Activated CD8-positive, alpha-beta memory T cell treated with anti-CD3 and anti-CD28 coated beads for 48 hours (primary cell): ENCODE results near the gene SHC3.

Experiments
- DNase-seq, 3 experiments: peaks; one replicate each; pipeline ENCODE4 v3.0.0-alpha.2; 2020; ENCODE audit warnings: low read depth in 2 of 3, low spot score in 2 of 3

Gene SHC3

DNA sequence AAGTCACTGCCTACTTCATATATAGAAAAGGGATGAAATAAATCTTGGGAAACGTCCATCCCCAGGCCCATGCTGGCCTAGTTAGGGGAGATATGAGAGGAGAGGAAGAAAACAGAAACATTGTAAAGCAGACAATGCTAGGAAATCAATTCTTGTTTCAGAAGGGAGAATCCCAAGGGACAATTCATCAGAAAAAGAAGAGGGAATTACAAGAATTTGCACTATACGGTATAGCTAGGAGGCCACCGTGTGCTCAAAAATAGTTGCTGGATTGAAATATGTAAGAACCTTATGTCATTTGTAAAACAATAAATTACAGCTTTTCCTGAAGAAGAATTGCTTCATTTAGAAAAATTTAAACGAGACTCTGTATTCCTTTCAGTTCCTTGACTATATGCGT is 8.3 kb upstream of the SHC3 start:
- DNase-seq, result no peak

DNA sequence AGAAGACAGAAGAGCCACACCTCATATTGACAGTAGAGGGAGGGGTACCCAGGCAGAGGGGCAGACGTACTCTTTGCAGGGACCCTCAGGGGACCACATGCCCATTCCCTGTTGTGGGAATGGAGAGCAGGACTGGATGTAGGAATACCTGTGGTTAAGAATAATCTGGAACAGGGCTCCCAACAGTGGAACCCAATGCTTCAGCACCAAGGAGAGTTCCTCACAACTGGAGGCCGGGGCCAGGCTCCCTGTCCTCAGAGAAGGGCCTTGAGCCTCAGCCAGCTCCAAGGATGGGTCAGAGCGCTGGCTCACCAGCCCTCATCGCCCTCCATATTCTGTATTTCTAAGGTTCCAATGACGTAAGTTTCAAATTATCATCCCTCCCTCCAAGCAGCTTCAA is 7.4 kb upstream of the SHC3 start:
- no peak for DNase-seq

DNA sequence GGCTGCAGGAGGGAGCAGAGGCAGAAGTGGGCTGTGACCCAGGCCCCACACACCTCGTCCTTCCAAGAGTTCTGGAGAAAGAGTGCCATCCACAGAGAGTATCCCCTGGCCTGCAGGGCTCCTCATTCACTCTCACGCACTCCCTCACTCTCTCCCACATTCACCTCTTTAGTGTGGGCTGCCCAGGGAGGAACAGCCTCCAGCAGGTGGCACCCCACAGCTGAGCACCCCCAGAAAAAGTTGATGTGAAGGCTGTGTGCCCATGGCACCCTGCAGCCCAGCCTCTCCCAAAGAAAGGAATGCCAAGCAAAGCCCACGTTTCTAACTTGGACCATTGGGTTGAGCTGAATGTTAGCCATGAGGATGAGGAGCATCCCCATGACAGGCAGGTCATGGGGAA is 4.5 kb upstream of the SHC3 start:
- DNase-seq, result no peak

- DNase-seq, result no peak
Observed at GRCh38 chr9:89182369-89182768, 3.8 kb upstream of the SHC3 start.

- peak in 2 of 3 experiments; percentile 19 to 23 for DNase-seq
Observed at GRCh38 chr9:89179895-89180734, 1.5 kb upstream of the SHC3 start.

DNA sequence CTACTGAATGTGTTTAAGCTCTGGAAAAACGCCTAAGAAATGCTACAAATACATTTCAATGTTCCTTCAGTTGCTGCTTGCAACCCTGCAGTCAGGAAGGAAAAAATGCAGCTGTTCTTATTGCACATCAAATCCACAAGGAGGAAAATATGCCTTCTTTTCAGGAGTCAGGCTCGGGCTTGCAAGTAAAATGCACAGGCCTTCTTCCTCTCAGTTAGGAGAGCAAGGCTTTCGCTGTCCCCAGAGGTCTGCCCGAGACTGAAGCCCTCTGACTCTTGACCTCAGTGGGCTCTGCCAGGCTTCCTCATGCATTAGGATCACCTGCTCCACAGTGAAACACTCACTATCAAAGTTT is 899 bp upstream of the SHC3 start:
- DNase-seq, result no peak

- no peak for DNase-seq
Observed at GRCh38 chr9:89178830-89179539, 367 bp upstream of the SHC3 start.

DNA sequence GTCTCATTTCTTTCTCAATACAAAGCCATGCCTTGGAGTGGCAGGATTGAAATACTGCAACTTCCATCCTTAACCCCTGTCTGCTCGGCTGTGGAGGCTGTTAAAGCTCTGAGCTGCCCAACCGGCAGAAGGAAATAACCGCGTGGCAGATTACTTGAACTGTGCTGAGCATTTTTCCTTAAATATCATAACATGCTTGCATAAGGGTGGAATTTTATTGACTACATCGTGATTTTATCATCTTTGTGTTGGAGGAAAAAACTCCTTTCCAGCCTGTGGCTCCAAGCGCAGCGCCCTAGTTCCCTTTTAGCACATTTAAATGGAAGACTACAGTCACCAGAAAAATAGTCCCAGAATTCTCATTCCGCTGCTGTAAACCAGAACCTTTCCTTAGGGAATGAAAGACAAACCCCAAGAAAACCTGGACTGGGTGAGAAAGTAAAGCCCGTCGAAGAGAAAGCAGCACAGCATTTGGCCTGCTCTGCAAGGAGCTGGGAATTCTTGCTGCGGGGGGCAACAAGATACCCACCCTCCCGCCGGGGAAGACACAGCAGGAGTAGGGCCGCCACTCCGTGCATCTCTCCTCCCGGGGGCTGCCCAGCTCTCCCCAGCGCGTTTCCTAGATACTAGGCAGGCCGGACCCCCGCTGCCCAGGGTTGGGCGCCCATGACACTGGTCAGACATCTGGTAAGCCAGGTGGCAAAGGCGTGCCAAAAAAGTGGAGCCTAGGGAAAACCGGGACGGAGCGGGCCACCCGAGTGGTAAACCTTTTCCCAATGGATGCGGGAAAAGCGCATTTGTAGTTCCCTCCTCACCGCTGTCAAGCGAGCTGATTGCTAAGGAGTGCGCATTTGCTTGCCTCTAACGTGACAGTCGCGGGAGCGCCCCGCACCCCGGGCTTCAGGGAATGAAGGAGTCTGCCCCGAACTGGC is 1.3 kb downstream of the SHC3 start:
- no peak for DNase-seq

GRCh38 chr9:89175828-89176261 is 2.8 kb downstream of the SHC3 start:
- no peak for DNase-seq

- DNase-seq, result no peak
Observed at GRCh38 chr9:89174291-89174690, 4.3 kb downstream of the SHC3 start.

GRCh38 chr9:89173072-89173471 is 5.5 kb downstream of the SHC3 start:
- DNase-seq, result no peak

- no peak for DNase-seq
Observed at GRCh38 chr9:89172398-89172797, 6.2 kb downstream of the SHC3 start.

DNA sequence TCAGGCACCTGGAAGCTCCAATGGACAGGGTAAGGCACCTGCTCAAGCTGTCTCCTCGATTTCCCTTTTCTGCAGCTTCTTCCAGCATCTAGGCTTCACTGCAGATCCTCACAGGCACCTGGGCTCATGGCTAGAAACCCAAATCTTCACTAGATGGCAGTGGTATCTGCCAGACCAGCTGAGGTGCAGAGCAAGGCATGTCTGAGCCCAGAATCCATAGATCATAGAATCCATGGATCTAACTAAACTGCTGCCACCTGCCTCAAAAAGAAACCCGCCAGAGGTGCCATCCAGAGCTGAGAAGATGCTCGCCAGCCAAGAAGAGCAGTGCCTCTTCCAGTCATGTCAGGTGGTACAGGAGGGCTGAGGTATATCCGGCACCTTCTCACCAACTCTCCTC is 6.9 kb downstream of the SHC3 start:
- DNase-seq, result no peak

DNA sequence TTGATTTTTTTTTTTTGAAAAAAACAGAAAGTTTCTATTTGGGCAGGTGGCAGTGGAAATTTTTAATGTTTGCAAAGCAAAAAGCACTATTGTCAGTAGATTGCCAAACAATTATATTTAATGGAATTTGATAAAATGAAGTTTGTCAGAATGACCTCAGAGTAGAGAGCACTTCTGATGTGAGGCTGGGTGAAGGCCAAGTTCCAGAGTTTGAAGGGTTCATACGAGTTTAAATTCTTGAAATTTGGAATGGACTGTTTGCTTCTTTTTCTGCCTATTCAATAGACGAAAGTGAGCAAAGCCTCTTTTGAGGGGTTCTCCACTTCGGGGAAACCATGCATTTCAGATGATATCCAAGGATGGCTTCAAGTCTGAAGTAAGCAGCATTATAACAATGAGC is 7.4 kb downstream of the SHC3 start:
- DNase-seq, result no peak

- DNase-seq, result no peak
Observed at GRCh38 chr9:89168901-89169813, 9.5 kb downstream of the SHC3 start.

- DNase-seq, result no peak
Observed at GRCh38 chr9:89167788-89168187, 10.8 kb downstream of the SHC3 start.

DNA sequence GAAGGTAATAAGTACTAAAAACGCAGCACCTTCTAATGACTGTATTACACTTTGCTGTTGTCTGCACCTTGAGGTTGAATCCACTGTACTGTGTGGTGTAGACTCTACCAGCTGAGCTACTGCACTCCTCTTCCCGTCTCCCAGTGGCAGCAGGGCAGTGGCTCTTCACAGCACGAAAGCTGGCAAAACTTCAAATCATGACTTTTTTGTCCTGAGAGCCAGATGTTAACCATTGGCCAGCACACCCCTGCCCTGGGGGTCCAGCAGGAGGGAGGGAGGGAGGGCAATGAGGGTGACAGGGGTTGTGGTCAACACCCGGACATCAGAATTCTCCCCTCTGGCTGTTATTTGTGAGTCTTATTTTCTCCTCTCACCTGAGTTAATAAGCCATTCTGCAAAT is 11.8 kb downstream of the SHC3 start:
- no peak for DNase-seq

- no peak for DNase-seq
Observed at GRCh38 chr9:89165880-89166279, 12.7 kb downstream of the SHC3 start.

DNA sequence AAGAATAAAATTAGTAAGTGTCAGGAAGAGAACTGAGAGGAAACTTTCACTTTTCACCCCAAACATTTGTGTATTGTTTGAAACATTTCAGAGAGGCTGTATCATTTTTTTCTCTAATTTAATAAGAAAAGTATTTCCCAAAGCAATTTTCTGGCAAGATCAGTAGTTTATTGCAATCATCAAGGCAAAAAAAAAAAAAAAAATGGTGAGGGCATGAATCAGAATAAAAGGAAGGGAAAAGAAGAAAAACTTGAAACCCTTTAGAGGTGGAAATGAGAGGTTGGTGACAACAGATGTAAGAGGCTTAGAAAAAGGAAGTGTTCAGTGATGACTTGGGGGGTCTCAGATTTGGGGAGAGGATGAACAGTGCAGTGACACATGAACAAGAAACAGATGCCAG is 13.3 kb downstream of the SHC3 start:
- DNase-seq, result no peak

DNA sequence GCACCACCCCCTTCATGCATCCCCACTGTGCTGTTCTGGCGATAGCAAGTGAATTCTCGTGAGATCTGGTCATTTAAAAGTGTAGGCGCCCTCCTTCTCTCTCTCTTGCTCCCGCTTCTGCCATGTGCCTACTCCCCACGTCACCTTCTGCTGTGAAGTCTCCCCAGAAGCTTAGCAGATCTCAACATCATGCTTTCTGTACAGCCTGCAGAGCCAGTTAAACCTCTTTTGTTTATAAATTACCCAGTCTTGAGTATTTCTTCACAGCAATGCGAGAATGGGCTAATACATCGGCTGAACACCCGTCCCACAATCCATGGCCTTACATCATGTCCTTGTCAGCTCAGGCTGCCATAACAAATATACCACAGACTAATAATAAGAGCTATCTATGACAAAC is 17.4 kb downstream of the SHC3 start:
- no peak for DNase-seq

- DNase-seq, result no peak
Observed at GRCh38 chr9:89160806-89161205, 17.8 kb downstream of the SHC3 start.
